A549 (cell line): Measurements from ENCODE around the gene TMEM145.

Experiments
- CEBPB ChIP-seq, 2 experiments: fragments of >200 bp in 1 of 2; sonication (Bioruptor Twin) in 1 of 2; formaldehyde crosslinking in 1 of 2; IDR thresholded peaks; 2 replicates each; pipeline ENCODE4 v1.6.1; 2012 to 2016
- HDAC2 ChIP-seq: fragments of 200-600 bp; sonication (generic); IDR thresholded peaks from 2 replicates; pipeline ENCODE4 v1.6.1; 2016
- HOXB5 ChIP-seq: fragments of 250-450 bp; sonication (Bioruptor Pico); IDR thresholded peaks from 2 replicates; pipeline ENCODE4 v1.5.0; 2020; ENCODE audit warnings: mild to moderate bottlenecking, moderate library complexity
- JUNB ChIP-seq: fragments of >200 bp; sonication (Bioruptor Twin); formaldehyde crosslinking; IDR thresholded peaks from 2 replicates; pipeline ENCODE4 v1.6.1; 2016
- POLR2A ChIP-seq: IDR thresholded peaks from 2 replicates; pipeline ENCODE4 v1.6.1; 2012; ENCODE audit warnings: mild to moderate bottlenecking, low read length
- SMC3 ChIP-seq: fragments of >200 bp; sonication (Bioruptor Twin); formaldehyde crosslinking; IDR thresholded peaks from 3 replicates; pipeline ENCODE4 v1.6.1; 2018; ENCODE audit warnings: inconsistent platforms
- TP53 ChIP-seq: fragments of 250-450 bp; sonication (Bioruptor Pico); IDR thresholded peaks from 2 replicates; pipeline ENCODE4 v1.5.0; 2021; ENCODE audit warnings: mild to moderate bottlenecking, moderate library complexity
- TF ChIP-seq, protein P1 (sequence below): fragments of >200 bp; sonication (Bioruptor Twin); formaldehyde crosslinking; IDR thresholded peaks from 3 replicates; pipeline ENCODE4 v1.5.1; 2016
- TF ChIP-seq, protein P2 (sequence below): IDR thresholded peaks from 2 replicates; pipeline ENCODE4 v1.6.1; 2012

DNA sequence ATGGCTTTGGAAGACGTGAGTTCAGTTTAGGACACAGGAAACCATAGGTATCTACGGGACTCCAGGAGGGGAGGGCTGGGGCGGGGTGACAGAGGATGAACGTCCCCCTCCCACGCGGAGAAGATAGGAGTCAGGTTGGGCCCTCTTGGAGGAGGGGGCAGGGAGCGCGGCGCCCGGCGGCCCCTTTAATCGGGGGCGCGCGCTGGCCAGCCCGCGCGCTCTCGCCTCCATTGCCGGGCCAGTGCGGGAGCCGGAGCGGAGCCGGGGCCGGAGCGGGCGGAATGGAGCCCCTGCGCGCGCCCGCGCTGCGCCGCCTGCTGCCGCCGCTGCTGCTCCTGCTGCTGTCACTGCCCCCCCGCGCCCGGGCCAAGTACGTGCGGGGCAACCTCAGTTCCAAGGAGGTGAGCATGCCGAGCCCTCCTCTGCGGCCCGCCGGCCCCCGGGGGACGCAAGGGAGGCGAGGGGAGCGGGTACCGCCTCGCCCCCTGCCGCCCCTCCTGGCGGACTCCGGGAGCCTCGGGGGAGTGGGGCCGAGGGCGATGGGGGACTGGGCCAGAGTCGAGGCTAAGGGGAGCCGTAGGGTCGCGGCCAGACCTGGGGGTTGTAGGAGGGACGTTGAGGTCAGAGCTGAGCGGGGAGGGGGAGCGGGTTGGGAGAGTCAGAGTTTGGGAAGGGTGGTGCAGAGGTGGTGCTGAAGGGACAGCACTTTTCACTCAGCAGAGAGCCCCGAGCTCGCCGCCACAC is at the start of gene TMEM145:
- TF ChIP-seq, protein P1, sequence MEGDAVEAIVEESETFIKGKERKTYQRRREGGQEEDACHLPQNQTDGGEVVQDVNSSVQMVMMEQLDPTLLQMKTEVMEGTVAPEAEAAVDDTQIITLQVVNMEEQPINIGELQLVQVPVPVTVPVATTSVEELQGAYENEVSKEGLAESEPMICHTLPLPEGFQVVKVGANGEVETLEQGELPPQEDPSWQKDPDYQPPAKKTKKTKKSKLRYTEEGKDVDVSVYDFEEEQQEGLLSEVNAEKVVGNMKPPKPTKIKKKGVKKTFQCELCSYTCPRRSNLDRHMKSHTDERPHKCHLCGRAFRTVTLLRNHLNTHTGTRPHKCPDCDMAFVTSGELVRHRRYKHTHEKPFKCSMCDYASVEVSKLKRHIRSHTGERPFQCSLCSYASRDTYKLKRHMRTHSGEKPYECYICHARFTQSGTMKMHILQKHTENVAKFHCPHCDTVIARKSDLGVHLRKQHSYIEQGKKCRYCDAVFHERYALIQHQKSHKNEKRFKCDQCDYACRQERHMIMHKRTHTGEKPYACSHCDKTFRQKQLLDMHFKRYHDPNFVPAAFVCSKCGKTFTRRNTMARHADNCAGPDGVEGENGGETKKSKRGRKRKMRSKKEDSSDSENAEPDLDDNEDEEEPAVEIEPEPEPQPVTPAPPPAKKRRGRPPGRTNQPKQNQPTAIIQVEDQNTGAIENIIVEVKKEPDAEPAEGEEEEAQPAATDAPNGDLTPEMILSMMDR: peak; percentile 36
- no peak for TF ChIP-seq HDAC2
- TF ChIP-seq HOXB5 (CRISPR knock-in tag): peak; percentile 64; the same call in 1 of the 2 replicates
- no peak for TF ChIP-seq TP53 (CRISPR knock-in tag)
- TF ChIP-seq JUNB: no peak
- TF ChIP-seq POLR2A: no peak
- TF ChIP-seq, protein P2, sequence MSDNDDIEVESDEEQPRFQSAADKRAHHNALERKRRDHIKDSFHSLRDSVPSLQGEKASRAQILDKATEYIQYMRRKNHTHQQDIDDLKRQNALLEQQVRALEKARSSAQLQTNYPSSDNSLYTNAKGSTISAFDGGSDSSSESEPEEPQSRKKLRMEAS: peak; percentile 49; the same call in 1 of the 2 replicates
- peak; percentile 10; the same call in 1 of the 3 replicates for TF ChIP-seq SMC3
- TF ChIP-seq CEBPB (IDR thresholded peaks at IDR 0.05): no peak
